Liver (tissue), 9 donors: Measurements from ENCODE around the gene AKR1D1. TPM values are rescaled to one million over a fixed set of nuclear protein-coding genes. Genes with fewer than 3 reads are reported as not detected.

ENCODE experiments used
- DNase-seq: peaks from one replicate; pipeline ENCODE4 v3.0.0-alpha.2; 2017; ENCODE audit warnings: low spot score
- H3K27ac ChIP-seq, 2 donors: one replicate each; pipeline ENCODE4 v1.7.0; 2013; ENCODE audit warnings: inconsistent platforms in 2 of 2, low read length in 2 of 2, control low read depth in 1 of 2, low read depth in 1 of 2, mild to moderate bottlenecking in 1 of 2
- H3K27me3 ChIP-seq, 4 donors: one replicate each; pipeline versions ENCODE4 v1.6.1 to v1.7.0; 2013; ENCODE audit warnings: low read length in 3 of 4, inconsistent platforms in 1 of 4, mild to moderate bottlenecking in 1 of 4, moderate library complexity in 1 of 4; ENCODE audit not compliant: control insufficient read depth in 4 of 4, insufficient read depth in 4 of 4
- H3K36me3 ChIP-seq, 4 donors: one replicate each; pipeline versions ENCODE4 v1.6.1 to v1.7.0; 2013; ENCODE audit warnings: low read length in 3 of 4, mild to moderate bottlenecking in 3 of 4, low read depth in 1 of 4, moderate library complexity in 1 of 4; ENCODE audit not compliant: control insufficient read depth in 4 of 4, insufficient read depth in 3 of 4
- H3K4me1 ChIP-seq, 4 donors: one replicate each; pipeline versions ENCODE4 v1.6.1 to v1.7.0; 2013; ENCODE audit warnings: low read length in 3 of 4, mild to moderate bottlenecking in 3 of 4, moderate library complexity in 1 of 4; ENCODE audit not compliant: control insufficient read depth in 4 of 4, insufficient read depth in 4 of 4
- H3K4me3 ChIP-seq, 3 donors: one replicate each; pipeline versions ENCODE4 v1.6.1 to v1.7.0; 2013; ENCODE audit warnings: low read length in 3 of 3, control low read depth in 1 of 3, low read depth in 1 of 3, mild to moderate bottlenecking in 1 of 3
- H3K9ac ChIP-seq, 2 donors: one replicate each; pipeline ENCODE4 v1.7.0; 2013; ENCODE audit warnings: low read length in 2 of 2, mild to moderate bottlenecking in 2 of 2, moderate library complexity in 2 of 2, control low read depth in 1 of 2, low read depth in 1 of 2
- H3K9me3 ChIP-seq, 4 donors: one replicate each; pipeline versions ENCODE4 v1.6.1 to v1.7.0; 2013; ENCODE audit warnings: low read length in 3 of 4; ENCODE audit not compliant: control insufficient read depth in 4 of 4
- EGR1 ChIP-seq, 2 donors: IDR thresholded peaks; 2 replicates each; pipeline ENCODE4 v1.6.1; 2016 to 2018; ENCODE audit warnings: antibody characterized with exemption in 2 of 2, low read depth in 2 of 2
- FOXA1 ChIP-seq: IDR thresholded peaks from 2 replicates; pipeline ENCODE4 v1.6.1; 2016; ENCODE audit warnings: antibody characterized with exemption
- FOXA2 ChIP-seq: IDR thresholded peaks from 2 replicates; pipeline ENCODE4 v1.6.1; 2016; ENCODE audit warnings: antibody characterized with exemption
- HNF4A ChIP-seq, 2 donors: conservative IDR thresholded peaks; 2 replicates each; pipeline ENCODE4 v1.6.1; 2016; ENCODE audit warnings: antibody characterized with exemption in 2 of 2, mild to moderate bottlenecking in 2 of 2
- JUND ChIP-seq, 2 donors: IDR thresholded peaks; 2 replicates each; pipeline ENCODE4 v1.6.1; 2016; ENCODE audit warnings: antibody characterized with exemption in 2 of 2
- RAD21 ChIP-seq, 2 donors: IDR thresholded peaks; 2 replicates each; pipeline ENCODE4 v1.6.1; 2016; ENCODE audit warnings: antibody characterized with exemption in 2 of 2, mild to moderate bottlenecking in 2 of 2
- RXRA ChIP-seq, 2 donors: IDR thresholded peaks; 2 replicates each; pipeline ENCODE4 v1.6.1; 2017 to 2018; ENCODE audit warnings: antibody characterized with exemption in 2 of 2, mild to moderate bottlenecking in 1 of 2
- SP1 ChIP-seq: IDR thresholded peaks from 2 replicates; pipeline ENCODE4 v1.6.1; 2018; ENCODE audit warnings: antibody characterized with exemption, mild to moderate bottlenecking
- YY1 ChIP-seq: IDR thresholded peaks from 2 replicates; pipeline ENCODE4 v1.6.1; 2016; ENCODE audit warnings: antibody characterized with exemption, mild to moderate bottlenecking
- WGBS: extraction: QIAGEN DNeasy Blood & Tissue Kit; methylation state at CpG from one replicate; pipeline ENCODE4 v1.1.7; 2013; 5-methylcytosine and 5-hydroxymethylcytosine counted together
- polyA plus RNA-seq, 2 donors: library from polyadenylated mRNA; stranded (reverse) in 1 of 2; unstranded in 1 of 2; fragments of 200-250 nt in 1 of 2; fragments of >200 nt in 1 of 2; fragmentation: Nextera tagmentation in 1 of 2; extraction: Ambion mirVana in 1 of 2; gene quantifications; one replicate each; pipeline versions ENCODE4 v1.2.1 to v1.2.3, GENCODE V29; 2013 to 2015
- total RNA-seq, 2 donors: library from RNA; depleted of rRNA; stranded (reverse); fragments of >200 nt; gene quantifications; one replicate each; pipeline ENCODE4 v1.2.3, GENCODE V29; 2014
- TF ChIP-seq, protein P1 (sequence below): IDR thresholded peaks from 2 replicates; pipeline ENCODE4 v1.6.1; 2016; ENCODE audit warnings: antibody characterized with exemption
- TF ChIP-seq, protein P2 (sequence below): fragments of 150-350 bp; IDR thresholded peaks from 2 replicates; pipeline ENCODE4 v1.5.1; 2017; ENCODE audit warnings: improper control_type of control experiment, low read depth, low read length; ENCODE audit not compliant: missing input control
- TF ChIP-seq, protein P3 (sequence below): IDR thresholded peaks from 2 replicates; pipeline ENCODE4 v1.6.1; 2016; ENCODE audit warnings: antibody characterized with exemption
- TF ChIP-seq, protein P4 (sequence below): IDR thresholded peaks from 2 replicates; pipeline ENCODE4 v1.6.1; 2016; ENCODE audit warnings: antibody characterized with exemption
- donor health status: healthy.
- donor health status: healthy.
- donor health status: healthy.
- donor health status: healthy.
- donor health status: healthy.

The AKR1D1 gene
- total and polyA plus RNA-seq, 4 donors, result 18.6 to 93.9 (median 31.9) TPM

DNA sequence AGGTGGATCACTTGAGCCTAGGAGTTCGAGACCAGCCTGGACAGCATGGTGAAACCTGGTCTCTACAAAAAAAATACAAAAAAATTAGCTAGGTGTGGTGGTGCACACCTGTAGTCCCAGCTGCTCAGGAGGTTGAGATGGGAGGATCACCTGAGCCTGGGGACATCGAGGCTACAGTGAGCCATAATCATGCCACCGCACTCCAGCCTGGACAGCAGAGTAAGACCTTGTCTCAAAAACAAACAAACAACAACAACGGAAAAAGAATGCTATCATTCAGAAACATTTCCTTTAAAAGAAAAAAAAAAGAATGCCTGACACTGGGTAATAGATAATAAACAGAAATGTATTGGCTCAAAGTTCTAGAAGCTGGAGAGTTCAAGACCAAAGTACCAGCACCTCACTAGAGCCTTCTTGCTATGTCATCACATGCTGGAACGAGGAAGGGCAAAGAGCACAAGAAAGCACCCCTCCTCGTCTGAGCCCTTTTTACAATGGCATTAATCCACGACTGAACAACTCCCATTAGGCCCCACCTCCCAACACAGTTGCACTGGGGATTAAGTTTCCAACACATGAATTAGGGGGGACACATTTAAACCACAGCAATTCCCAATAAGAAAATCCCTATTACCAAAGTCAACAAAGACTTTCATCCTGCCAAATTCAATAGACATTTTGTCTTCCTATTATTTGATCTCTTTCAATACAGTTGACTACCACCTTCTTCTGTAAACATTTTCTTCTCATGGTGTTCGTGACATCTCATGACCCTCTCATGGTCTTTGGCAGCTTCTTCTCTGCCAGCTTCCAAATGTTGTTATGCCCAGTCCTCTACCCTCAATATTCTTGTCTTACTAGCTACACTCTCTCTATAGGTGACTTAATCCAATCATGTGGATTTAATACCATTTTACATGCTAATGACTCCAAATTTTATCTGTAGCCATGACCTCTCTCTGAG, 20.0 kb downstream of the AKR1D1 start:
- H3K9ac ChIP-seq, result no peak overlapping the region
- peaks cover 1 to 34% (median 10%) of the 10 kb centered on the region in 4 donors for H3K36me3 ChIP-seq
- H3K4me1 ChIP-seq, result peaks cover 6 to 29% (median 14%) of the 10 kb centered on the region in 4 donors
- TF ChIP-seq RXRA (IDR thresholded peaks at IDR 0.05) (peak; percentile 35 to 52), FOXA2 (peak; percentile 68), JUND (IDR thresholded peaks at IDR 0.05) (peak in 1 of 2 donors; percentile 30), EGR1 (IDR thresholded peaks at IDR 0.05; ENCODE audit: low read depth in 2 of 2) (no peak), YY1 (peak; percentile 35), HNF4A (conservative IDR thresholded peaks at IDR 0.05) (peak; percentile 52 to 76), SP1 (no peak), FOXA1 (no peak)
- TF ChIP-seq, protein P1, sequence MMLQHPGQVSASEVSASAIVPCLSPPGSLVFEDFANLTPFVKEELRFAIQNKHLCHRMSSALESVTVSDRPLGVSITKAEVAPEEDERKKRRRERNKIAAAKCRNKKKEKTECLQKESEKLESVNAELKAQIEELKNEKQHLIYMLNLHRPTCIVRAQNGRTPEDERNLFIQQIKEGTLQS, result no peak
- TF ChIP-seq, protein P2, sequence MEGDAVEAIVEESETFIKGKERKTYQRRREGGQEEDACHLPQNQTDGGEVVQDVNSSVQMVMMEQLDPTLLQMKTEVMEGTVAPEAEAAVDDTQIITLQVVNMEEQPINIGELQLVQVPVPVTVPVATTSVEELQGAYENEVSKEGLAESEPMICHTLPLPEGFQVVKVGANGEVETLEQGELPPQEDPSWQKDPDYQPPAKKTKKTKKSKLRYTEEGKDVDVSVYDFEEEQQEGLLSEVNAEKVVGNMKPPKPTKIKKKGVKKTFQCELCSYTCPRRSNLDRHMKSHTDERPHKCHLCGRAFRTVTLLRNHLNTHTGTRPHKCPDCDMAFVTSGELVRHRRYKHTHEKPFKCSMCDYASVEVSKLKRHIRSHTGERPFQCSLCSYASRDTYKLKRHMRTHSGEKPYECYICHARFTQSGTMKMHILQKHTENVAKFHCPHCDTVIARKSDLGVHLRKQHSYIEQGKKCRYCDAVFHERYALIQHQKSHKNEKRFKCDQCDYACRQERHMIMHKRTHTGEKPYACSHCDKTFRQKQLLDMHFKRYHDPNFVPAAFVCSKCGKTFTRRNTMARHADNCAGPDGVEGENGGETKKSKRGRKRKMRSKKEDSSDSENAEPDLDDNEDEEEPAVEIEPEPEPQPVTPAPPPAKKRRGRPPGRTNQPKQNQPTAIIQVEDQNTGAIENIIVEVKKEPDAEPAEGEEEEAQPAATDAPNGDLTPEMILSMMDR, result no peak
- TF ChIP-seq, protein P3, sequence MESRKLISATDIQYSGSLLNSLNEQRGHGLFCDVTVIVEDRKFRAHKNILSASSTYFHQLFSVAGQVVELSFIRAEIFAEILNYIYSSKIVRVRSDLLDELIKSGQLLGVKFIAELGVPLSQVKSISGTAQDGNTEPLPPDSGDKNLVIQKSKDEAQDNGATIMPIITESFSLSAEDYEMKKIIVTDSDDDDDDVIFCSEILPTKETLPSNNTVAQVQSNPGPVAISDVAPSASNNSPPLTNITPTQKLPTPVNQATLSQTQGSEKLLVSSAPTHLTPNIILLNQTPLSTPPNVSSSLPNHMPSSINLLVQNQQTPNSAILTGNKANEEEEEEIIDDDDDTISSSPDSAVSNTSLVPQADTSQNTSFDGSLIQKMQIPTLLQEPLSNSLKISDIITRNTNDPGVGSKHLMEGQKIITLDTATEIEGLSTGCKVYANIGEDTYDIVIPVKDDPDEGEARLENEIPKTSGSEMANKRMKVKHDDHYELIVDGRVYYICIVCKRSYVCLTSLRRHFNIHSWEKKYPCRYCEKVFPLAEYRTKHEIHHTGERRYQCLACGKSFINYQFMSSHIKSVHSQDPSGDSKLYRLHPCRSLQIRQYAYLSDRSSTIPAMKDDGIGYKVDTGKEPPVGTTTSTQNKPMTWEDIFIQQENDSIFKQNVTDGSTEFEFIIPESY, result peak; percentile 26
- no peak for DNase-seq
- WGBS, result 49% methylated on average over 8 of the region's 8 CpGs
- no peaks in the 10 kb centered on the region for H3K9me3 ChIP-seq
- H3K4me3 ChIP-seq, result no peak overlapping the region
- H3K27me3 ChIP-seq, result no peaks in the 10 kb centered on the region
- no peak overlapping the region for H3K27ac ChIP-seq

DNA sequence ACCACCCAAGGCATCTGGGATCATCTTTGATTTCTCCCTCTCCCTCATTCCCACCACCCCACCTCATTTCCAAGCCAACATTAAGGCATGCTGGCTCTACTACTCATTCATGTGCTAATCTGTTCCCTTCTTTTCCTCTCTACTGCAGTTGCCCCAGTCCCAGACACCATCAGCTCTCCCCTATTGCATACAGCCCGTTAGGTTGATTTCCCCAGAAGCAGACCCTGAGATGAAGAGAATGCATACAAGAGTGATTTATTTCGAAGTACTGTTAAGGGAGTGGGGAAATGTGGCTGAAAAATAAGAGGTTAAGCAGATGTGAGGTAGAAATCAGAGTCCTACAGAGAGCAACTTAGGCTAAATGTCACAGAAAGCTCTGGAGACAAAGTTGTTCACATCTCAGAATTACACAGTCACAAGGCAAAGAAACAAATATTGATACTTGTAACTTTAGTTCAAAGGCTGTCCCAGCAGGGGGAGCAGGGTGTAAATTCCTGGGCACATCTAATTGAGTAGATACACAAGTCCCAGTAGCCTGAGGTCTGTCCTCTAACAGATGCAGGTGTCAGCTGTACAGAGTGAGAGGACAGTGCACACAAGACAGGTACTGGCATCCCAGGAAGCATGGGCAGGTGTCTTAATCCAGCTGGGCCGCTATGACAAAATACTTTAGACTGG, 20.9 kb downstream of the AKR1D1 start:
- 81% methylated on average over 3 of the region's 3 CpGs for WGBS
- H3K4me3 ChIP-seq, result no peak overlapping the region
- H3K27ac ChIP-seq, result peak overlapping the region in 1 of 2 donors; percentile 1
- H3K9me3 ChIP-seq, result no peaks in the 10 kb centered on the region
- no peak for DNase-seq
- TF ChIP-seq RAD21 (IDR thresholded peaks at IDR 0.05) (peak; percentile 70 to 77), FOXA1 (no peak), HNF4A (conservative IDR thresholded peaks at IDR 0.05) (peak; percentile 46 to 54), RXRA (IDR thresholded peaks at IDR 0.05) (peak; percentile 34 to 38)
- TF ChIP-seq, protein P2, result peak; percentile 41
- TF ChIP-seq, protein P4, sequence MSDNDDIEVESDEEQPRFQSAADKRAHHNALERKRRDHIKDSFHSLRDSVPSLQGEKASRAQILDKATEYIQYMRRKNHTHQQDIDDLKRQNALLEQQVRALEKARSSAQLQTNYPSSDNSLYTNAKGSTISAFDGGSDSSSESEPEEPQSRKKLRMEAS, result no peak
- peaks cover 6 to 24% (median 14%) of the 10 kb centered on the region in 4 donors for H3K4me1 ChIP-seq
- H3K36me3 ChIP-seq, result peaks cover under 1 to 25% (median 6%) of the 10 kb centered on the region in 4 donors
- H3K27me3 ChIP-seq, result no peaks in the 10 kb centered on the region
- no peak overlapping the region for H3K9ac ChIP-seq
